ENCODE results near the gene KRTAP5-8.
"Not testable (repeated sequence)": the region's sequence is repeated elsewhere in the genome, so short reads cannot be mapped to it uniquely, and the experiment has no call there.

GRCh38 chr11:71526796-71527575, 10.8 kb upstream of the KRTAP5-8 start, which contains the start of gene KRTAP5-7:
- not testable (repeated sequence) for TF ChIP-seq POLR2A, CTCF (IDR thresholded peaks at IDR 0.05)

Data from esophagus squamous epithelium (tissue), 4 donors.